AG10803 (cell line): ENCODE data around the gene ARHGEF25.
A peak's percentile ranks its signal among the peaks of the same experiment; 100 is the strongest.

Experiments used
- DNase-seq: peaks from one replicate; pipeline ENCODE4 v3.0.0; 2010; ENCODE audit warnings: low read depth
- H3K4me3 ChIP-seq: 2 replicates; pipeline ENCODE4 v1.5.1; 2011; ENCODE audit warnings: mild to moderate bottlenecking, low read length, control low read depth
- TF ChIP-seq, protein P1 (sequence below): conservative IDR thresholded peaks from 2 replicates; pipeline ENCODE4 v1.5.1; 2011; ENCODE audit warnings: mild to moderate bottlenecking, low read length, control low read depth, inconsistent platforms

The ARHGEF25 gene

DNA sequence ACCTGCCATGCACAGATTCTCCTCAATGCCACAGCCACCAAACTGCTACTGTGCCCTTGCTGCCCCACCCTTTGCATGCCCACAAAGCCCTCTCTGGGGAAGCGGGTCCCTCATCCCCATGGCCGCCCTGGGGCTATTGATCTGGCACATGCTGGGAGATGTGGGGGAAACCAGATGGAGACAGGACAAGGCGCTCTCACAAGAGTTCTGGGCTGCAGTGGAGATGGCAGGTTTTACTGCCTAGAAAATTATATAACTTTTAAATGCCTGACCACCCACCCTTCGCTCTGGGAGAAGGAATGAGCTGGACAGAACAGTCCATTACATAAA, 30.8 kb upstream of the ARHGEF25 start:
- DNase-seq = no peak
- TF ChIP-seq, protein P1, sequence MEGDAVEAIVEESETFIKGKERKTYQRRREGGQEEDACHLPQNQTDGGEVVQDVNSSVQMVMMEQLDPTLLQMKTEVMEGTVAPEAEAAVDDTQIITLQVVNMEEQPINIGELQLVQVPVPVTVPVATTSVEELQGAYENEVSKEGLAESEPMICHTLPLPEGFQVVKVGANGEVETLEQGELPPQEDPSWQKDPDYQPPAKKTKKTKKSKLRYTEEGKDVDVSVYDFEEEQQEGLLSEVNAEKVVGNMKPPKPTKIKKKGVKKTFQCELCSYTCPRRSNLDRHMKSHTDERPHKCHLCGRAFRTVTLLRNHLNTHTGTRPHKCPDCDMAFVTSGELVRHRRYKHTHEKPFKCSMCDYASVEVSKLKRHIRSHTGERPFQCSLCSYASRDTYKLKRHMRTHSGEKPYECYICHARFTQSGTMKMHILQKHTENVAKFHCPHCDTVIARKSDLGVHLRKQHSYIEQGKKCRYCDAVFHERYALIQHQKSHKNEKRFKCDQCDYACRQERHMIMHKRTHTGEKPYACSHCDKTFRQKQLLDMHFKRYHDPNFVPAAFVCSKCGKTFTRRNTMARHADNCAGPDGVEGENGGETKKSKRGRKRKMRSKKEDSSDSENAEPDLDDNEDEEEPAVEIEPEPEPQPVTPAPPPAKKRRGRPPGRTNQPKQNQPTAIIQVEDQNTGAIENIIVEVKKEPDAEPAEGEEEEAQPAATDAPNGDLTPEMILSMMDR = no peak
- no peak overlapping the region for H3K4me3 ChIP-seq

DNA sequence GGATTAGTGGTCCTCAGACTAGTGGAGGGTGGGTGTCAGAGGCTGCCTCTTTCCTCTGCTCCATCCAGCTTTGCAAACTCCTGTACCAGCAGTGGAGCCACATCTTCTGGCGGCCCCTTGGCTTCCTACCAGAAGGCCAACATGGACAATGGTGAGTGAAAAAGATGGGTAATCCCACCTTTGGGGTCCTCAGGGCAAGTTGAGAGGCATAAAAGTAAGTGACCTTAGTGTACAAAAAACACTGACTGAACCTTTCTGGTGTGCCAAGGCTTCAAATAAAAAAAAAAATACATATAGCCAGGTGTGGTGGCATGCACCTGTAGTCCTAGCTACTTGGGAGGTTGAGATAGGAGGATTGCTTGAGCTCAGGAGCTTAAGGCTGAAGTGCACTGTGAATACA, 29.4 kb upstream of the ARHGEF25 start:
- TF ChIP-seq, protein P1 = no peak
- no peak for DNase-seq
- H3K4me3 ChIP-seq = no peak overlapping the region

DNA sequence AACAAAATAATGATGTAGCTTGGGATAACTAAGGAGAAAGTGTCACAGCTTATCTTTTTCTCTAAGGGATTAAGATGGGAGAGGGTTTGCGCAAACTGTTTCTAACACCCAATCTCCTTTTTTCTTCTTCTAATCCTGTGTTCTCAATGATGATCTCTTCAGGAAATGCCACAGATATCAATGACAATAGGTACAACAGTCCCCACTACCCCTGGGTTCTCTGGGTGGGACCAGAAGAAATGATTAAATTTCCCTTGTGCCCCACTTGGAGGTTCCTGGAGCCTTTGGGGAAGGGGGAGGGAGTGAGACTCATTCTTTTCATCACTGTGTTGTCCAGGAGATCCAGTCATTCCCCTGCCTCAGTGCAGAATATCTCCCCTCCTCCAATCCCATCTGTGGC, 28.8 kb upstream of the ARHGEF25 start:
- no peak for DNase-seq
- no peak overlapping the region for H3K4me3 ChIP-seq
- TF ChIP-seq, protein P1 = no peak

DNA sequence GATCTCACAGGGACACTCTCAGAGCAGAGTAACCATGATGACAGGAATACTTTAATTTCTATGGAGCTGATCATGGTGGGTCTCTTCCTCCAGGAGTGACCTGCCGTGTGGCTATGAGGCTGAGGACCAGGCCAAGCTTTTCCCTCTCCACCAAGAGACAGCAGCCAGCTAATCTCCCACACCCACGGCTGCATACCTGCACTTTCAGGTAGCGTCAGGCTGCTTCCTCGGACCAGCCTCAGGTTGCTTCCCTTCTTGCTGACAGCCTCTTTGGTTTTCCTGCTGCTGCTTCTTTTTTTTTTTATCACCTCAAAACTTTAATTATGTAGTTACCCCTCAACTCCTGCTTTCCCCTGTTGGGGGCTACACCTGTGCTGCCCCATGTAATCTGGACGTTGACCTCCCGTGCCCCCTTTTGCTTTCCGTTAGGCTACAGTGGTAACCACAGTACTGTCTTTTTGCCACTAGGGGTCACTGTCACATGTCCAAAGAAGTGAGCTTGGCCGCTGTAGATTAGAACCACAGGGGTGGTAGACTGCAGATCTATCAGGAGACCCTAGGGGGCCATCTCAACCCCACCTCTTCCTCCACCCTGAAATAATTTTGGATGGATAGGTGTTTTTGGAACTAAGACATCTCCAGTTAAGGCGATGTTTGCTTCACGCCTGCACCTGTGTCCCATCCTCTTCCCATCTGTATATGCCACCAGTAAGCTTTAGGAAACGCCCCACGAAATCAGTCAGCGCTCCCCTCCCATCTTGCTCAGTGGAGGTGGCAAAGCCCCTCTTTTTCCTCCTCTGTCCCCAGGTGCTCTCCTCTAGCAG, 28.0 kb upstream of the ARHGEF25 start:
- no peak overlapping the region for H3K4me3 ChIP-seq
- peak; percentile 77 for DNase-seq
- TF ChIP-seq, protein P1 = peak; percentile 90

DNA sequence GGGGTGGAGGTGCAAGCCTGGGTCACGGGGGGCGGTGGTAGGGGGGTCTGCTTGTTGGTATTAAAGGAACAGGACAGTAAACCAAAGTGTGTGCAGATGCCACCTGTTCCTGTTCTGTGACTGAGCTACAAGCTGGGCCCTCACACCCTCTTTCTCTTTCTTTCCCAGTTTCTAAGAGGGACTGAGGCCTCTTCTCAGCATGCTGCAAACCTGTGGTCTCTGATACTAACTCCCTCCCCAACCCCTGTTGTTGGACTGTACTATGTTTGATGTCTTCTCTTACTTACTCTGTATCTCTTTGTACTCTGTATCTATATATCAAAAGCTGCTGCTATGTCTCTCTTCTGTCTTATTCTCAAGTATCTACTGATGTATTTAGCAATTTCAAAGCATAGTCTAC, 27.2 kb upstream of the ARHGEF25 start:
- TF ChIP-seq, protein P1 = no peak
- DNase-seq = no peak

DNA sequence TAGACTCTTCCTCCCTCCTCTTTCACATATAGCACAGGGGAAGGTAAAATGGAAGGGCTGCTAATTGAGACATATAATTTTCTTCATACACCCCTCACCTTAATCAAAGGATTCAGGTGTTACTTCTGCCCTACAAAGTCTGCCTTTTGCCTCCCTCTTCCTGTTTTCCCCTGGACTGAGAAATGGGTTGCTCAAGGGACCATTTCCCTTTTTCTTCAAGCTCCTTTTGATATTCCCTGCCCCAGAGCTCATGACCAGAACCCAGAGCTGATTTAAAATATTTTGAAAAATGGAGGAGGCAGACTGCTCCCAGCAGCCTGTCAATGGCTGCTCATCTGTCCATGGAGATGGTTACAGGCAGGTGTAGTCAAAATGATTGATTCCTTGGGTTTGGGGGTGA, 26.5 kb upstream of the ARHGEF25 start:
- TF ChIP-seq, protein P1 = no peak
- no peak overlapping the region for H3K4me3 ChIP-seq

More for the DNA sequence above, 27.2 kb upstream of the ARHGEF25 start:
- H3K4me3 ChIP-seq = no peak overlapping the region

DNA sequence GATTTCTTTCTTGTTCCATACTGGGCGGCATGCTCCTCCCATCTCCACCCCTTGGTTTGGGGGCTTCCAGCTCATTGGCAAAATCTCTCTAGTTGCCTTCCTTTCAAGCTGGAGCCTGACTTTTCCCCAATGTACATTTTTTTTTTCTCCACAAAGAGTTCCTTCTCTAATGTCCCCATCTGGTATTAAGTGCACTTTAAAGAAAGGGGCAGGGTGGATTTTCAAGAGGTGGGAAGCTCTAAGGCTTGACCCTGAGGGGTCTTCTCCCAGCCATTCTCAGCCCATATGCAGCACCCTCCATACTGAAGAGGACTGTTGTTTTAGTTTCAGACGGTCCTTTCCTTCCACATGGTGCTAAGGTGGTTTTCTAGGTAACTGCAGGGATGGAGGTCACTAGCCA, 26.1 kb upstream of the ARHGEF25 start:
- TF ChIP-seq, protein P1 = no peak
- H3K4me3 ChIP-seq = no peak overlapping the region
- no peak for DNase-seq

More for the DNA sequence above, 26.5 kb upstream of the ARHGEF25 start:
- no peak for DNase-seq
